ENCODE results near the gene DCLK1. TPM values are rescaled to one million over a fixed set of nuclear protein-coding genes. Genes with fewer than 3 reads are reported as not detected.

DCLK1 gene
- total and polyA plus RNA-seq, 7 donors = 1.2 to 64.8 (median 10.2) TPM

- TF ChIP-seq EP300 (IDR thresholded peaks at IDR 0.05) (no peak), POLR2A (IDR thresholded peaks at IDR 0.05) (no peak), POLR2AphosphoS5 (IDR thresholded peaks at IDR 0.05) (no peak)
- TF ChIP-seq, protein P1, sequence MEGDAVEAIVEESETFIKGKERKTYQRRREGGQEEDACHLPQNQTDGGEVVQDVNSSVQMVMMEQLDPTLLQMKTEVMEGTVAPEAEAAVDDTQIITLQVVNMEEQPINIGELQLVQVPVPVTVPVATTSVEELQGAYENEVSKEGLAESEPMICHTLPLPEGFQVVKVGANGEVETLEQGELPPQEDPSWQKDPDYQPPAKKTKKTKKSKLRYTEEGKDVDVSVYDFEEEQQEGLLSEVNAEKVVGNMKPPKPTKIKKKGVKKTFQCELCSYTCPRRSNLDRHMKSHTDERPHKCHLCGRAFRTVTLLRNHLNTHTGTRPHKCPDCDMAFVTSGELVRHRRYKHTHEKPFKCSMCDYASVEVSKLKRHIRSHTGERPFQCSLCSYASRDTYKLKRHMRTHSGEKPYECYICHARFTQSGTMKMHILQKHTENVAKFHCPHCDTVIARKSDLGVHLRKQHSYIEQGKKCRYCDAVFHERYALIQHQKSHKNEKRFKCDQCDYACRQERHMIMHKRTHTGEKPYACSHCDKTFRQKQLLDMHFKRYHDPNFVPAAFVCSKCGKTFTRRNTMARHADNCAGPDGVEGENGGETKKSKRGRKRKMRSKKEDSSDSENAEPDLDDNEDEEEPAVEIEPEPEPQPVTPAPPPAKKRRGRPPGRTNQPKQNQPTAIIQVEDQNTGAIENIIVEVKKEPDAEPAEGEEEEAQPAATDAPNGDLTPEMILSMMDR (IDR thresholded peaks at IDR 0.05) = no peak
- Histone ChIP-seq H3K4me1 (peaks cover 0 to 5% (median 0%) of the 10 kb centered on the region in 4 donors), H3K9me3 (no peaks in the 10 kb centered on the region), H3K27me3 (no peaks in the 10 kb centered on the region), H3K36me3 (no peaks in the 10 kb centered on the region), H3K27ac (no peak overlapping the region), H3K4me3 (no peak overlapping the region)
- 80 to 88% methylated on average over 6 of the region's 6 CpGs for WGBS, 2 donors
- no peak for DNase-seq
- intact Hi-C loops (cut with DNase I) = no loop called here
Observed at GRCh38 chr13:36029166-36029565, 102.0 kb downstream of the DCLK1 start.

DNA sequence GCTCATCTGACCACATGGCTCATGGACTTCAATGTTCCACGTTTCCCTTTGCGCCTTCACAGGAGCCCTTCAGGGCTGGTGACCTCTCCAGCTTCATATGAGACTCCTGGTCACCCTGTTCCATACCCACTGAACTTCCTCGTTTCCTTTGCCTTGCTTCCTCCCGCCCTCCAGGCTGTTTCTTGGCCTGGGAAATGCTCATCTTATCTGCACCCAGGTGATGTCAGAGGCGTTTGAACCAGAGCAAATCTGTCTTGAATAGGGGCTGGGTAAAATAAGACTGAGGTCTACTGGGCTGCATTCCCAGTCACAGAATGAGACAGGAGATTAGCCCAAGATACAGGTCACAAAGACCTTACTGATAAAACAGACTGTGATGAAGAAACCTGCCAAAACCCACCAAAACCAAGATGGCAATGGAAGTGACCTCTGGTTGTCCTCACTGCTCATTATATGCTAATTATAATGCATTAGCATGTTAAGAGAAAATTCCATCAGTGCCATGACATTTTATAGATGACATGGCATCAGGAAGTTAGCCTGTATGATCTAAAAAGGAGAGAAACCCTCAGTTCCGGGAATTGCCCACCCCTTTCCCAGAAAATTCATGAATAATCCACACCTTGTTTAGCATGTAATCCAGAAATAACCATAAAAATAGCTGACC lies 102.7 kb downstream of the DCLK1 start:
- Histone ChIP-seq H3K9me3 (no peaks in the 10 kb centered on the region), H3K27me3 (no peaks in the 10 kb centered on the region), H3K36me3 (no peaks in the 10 kb centered on the region), H3K4me3 (no peak overlapping the region), H3K4me1 (peaks cover 0 to 5% (median 0%) of the 10 kb centered on the region in 4 donors), H3K27ac (no peak overlapping the region)
- no peak for DNase-seq
- intact Hi-C loops (cut with DNase I) = no loop called here
- 70 to 83% methylated on average over 6 of the region's 6 CpGs for WGBS, 2 donors
- TF ChIP-seq EP300 (IDR thresholded peaks at IDR 0.05) (no peak), POLR2AphosphoS5 (IDR thresholded peaks at IDR 0.05) (no peak), POLR2A (IDR thresholded peaks at IDR 0.05) (no peak)
- TF ChIP-seq, protein P1 (IDR thresholded peaks at IDR 0.05) = no peak

DNA sequence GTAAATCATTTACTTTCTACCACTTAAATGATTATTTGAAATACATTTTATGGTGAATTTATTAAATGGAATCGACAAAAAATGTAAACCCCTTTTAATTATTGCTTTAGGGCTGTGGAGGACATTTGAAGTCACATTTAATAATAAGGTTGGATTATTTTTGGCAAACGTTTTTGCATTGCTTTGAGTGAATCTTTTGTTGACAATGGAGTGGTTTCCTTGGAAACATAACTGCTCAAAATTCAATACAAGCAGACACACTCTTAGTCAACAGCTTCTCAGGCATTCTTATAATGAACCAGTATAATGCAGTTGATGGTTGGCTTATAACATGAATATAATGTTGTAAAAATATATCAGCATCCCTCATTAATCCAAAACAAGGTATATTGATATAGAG lies 104.7 kb downstream of the DCLK1 start:
- Histone ChIP-seq H3K4me3 (no peak overlapping the region), H3K36me3 (no peaks in the 10 kb centered on the region), H3K9me3 (no peaks in the 10 kb centered on the region), H3K27ac (no peak overlapping the region), H3K27me3 (no peaks in the 10 kb centered on the region), H3K4me1 (peaks cover 0 to 5% (median 0%) of the 10 kb centered on the region in 4 donors)
- intact Hi-C loops (cut with DNase I) = no loop called here
- WGBS, 2 donors = 39 to 54% methylated on average over 2 of the region's 2 CpGs
- no peak for TF ChIP-seq POLR2AphosphoS5 (IDR thresholded peaks at IDR 0.05)
- TF ChIP-seq, protein P1 (IDR thresholded peaks at IDR 0.05) = no peak
- no peak for TF ChIP-seq EP300 (IDR thresholded peaks at IDR 0.05)
- TF ChIP-seq POLR2A (IDR thresholded peaks at IDR 0.05) = no peak
- DNase-seq = no peak

DNA sequence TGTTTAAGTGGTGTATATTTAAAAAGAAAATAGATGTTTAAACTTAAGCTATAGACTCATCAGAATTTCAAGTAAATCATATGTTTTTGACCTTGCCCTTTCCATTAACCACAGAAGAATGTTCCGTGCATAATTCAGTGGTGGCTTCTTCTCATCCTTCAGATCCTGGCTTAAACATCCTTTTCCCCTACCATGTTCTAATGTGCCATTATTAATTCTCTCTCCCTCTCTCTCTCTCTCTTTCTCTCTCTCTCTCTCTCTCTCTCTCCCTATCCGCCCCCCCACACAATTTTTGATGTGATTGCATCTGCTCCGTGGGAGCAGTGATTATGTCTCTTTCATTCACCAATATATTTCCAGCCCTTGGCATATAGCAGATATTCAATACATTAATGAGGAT lies 116.4 kb downstream of the DCLK1 start:
- Histone ChIP-seq H3K9me3 (peaks cover 0 to 6% (median 1%) of the 10 kb centered on the region in 4 donors), H3K4me1 (no peaks in the 10 kb centered on the region), H3K36me3 (no peaks in the 10 kb centered on the region), H3K4me3 (no peak overlapping the region), H3K27me3 (no peaks in the 10 kb centered on the region), H3K27ac (no peak overlapping the region)
- no peak for DNase-seq
- intact Hi-C loops (cut with DNase I) = no loop called here
- WGBS, 2 donors = 86 to 87% methylated on average over 3 of the region's 3 CpGs
- TF ChIP-seq, protein P1 (IDR thresholded peaks at IDR 0.05) = no peak
- TF ChIP-seq POLR2AphosphoS5 (IDR thresholded peaks at IDR 0.05) (no peak), POLR2A (IDR thresholded peaks at IDR 0.05) (no peak), EP300 (IDR thresholded peaks at IDR 0.05) (no peak)
